ENCODE results near the gene CGNL1.

Gene CGNL1

GRCh38 chr15:57534281-57534680 lies 158.0 kb downstream of the CGNL1 start:
- FAIRE-seq, result no peak
- no peak for DNase-seq (ENCODE audit: insufficient read length, low spot score)
- no peak for TF ChIP-seq CTCF (IDR thresholded peaks at IDR 0.05; ENCODE audit: insufficient read depth, missing control alignments)

DNA sequence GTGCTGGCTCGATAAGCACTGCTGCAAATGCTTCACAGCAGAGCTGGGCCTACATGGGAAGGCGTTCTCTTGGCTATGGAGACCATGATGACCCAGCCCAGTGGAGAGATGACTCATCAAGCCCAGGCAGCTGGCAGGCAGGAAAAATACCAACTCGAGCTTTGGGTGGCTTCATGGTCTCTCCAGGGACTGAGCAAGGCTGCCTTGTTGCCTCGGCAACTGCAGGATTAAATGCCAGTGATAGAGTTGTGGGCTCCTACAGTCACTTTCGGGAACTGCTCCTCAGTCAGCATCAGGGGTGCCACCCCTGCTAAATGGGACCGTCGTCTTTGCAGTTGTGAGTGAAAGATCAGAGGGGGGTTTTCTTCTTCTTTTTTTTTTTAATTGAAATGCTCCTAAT lies 160.8 kb downstream of the CGNL1 start:
- FAIRE-seq, result no peak
- no peak for TF ChIP-seq CTCF (IDR thresholded peaks at IDR 0.05; ENCODE audit: insufficient read depth, missing control alignments)
- DNase-seq (ENCODE audit: insufficient read length, low spot score), result no peak

DNA sequence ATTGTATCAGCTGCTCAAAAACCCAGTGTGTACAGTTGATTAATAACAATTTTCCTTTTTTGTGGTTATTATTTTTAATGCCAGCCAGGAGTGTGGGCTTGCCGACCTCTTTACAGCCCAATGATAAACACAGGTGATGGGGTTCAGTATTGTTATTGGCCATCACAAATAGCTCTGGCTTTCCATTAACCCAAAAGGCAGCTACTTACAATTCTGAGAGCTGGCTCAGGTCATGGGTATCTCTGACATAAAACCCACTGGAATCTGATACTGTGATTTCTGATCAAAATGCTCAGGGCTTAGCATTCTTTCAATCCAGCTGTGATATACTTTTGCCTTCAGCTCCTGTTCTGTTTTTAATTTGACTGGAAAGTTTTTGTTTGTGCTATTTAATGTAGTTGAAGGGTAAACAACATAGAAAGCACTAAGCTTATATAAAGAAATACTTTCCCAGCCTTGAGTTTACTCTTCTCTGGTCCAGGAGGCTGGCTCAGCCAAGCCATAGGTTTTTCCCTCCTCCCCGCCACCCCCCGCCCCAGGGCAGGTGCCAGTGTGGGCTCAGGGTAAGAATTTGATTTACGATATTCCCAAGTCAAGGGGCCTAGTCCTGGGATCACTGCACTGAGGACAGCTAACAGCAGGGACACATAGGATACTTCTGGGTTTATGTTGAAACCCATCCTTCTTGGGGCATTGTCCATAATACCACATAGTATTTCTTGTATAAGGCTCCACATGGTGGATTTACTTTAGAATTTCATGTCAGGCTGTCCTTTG lies 161.4 kb downstream of the CGNL1 start:
- FAIRE-seq (no peak), DNase-seq (ENCODE audit: insufficient read length, low spot score) (no peak)
- no peak for TF ChIP-seq CTCF (IDR thresholded peaks at IDR 0.05; ENCODE audit: insufficient read depth, missing control alignments)

DNA sequence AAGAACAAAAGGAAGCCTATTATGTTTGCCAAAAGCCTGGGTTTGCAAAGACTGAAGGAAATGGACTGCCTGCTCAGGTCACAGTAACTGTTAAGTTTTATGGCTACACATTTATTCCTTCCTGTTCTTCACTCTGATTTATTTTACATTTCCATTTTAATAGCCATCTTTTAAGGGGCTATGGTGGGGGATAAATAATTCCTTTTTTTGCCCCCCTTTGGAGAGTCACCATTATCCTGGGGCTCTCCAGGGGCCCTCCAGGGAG lies 161.9 kb downstream of the CGNL1 start:
- FAIRE-seq (no peak), DNase-seq (ENCODE audit: insufficient read length, low spot score) (no peak)
- TF ChIP-seq CTCF (IDR thresholded peaks at IDR 0.05; ENCODE audit: insufficient read depth, missing control alignments), result no peak

- no peak for DNase-seq (ENCODE audit: insufficient read length, low spot score)
- no peak for FAIRE-seq
- no peak for TF ChIP-seq CTCF (IDR thresholded peaks at IDR 0.05; ENCODE audit: insufficient read depth, missing control alignments)
Observed at GRCh38 chr15:57538821-57539220, 162.5 kb downstream of the CGNL1 start.

- DNase-seq (ENCODE audit: insufficient read length, low spot score) (no peak), FAIRE-seq (no peak)
- no peak for TF ChIP-seq CTCF (IDR thresholded peaks at IDR 0.05; ENCODE audit: insufficient read depth, missing control alignments)
Observed at GRCh38 chr15:57540211-57540610, 163.9 kb downstream of the CGNL1 start.

- TF ChIP-seq CTCF (IDR thresholded peaks at IDR 0.05; ENCODE audit: insufficient read depth, missing control alignments), result no peak
- FAIRE-seq, result no peak
- DNase-seq (ENCODE audit: insufficient read length, low spot score), result no peak
Observed at GRCh38 chr15:57540736-57541135, 164.4 kb downstream of the CGNL1 start.
